Chondrocyte (in vitro differentiated cells): ENCODE data around the gene TMEFF1. TPM values are rescaled to one million over a fixed set of nuclear protein-coding genes. Genes with fewer than 3 reads are reported as not detected.

Experiments used
- DNase-seq: peaks from one replicate; pipeline ENCODE4 v3.0.0; 2021; ENCODE audit warnings: mixed read lengths, low spot score
- H3K27ac Mint-ChIP-seq: one replicate; pipeline ENCODE4 v1.8.0; 2021; ENCODE audit warnings: mild to moderate bottlenecking, moderate library complexity, mixed read lengths; ENCODE audit not compliant: unreplicated experiment
- H3K27me3 Mint-ChIP-seq: 2 replicates; pipeline ENCODE4 v1.8.0; 2021; ENCODE audit warnings: low read depth, mixed read lengths
- H3K36me3 Mint-ChIP-seq: 2 replicates; pipeline ENCODE4 v1.8.0; 2021; ENCODE audit warnings: low read depth, mixed read lengths
- H3K4me1 Mint-ChIP-seq: 2 replicates; pipeline ENCODE4 v1.8.0; 2021; ENCODE audit warnings: low read depth, mild to moderate bottlenecking, mixed read lengths
- H3K4me3 Mint-ChIP-seq: one replicate; pipeline ENCODE4 v1.8.0; 2021; ENCODE audit warnings: mild to moderate bottlenecking, moderate library complexity, mixed read lengths; ENCODE audit not compliant: unreplicated experiment
- H3K9me3 Mint-ChIP-seq: 2 replicates; pipeline ENCODE4 v1.8.0; 2021; ENCODE audit warnings: low read depth, mixed read lengths
- total RNA-seq: library from RNA; stranded (reverse); gene quantifications from 3 replicates; pipeline ENCODE4 v1.2.1, GENCODE V29; 2021
- TF ChIP-seq, protein P1 (sequence below): fragments of 200-600 bp; sonication (generic); IDR thresholded peaks from 2 replicates; pipeline ENCODE4 v1.5.0; 2021; ENCODE audit warnings: antibody characterized with exemption, mild to moderate bottlenecking, moderate library complexity

The TMEFF1 gene
- total RNA-seq, 1 donor from 2014 or later: 3.0 TPM

DNA sequence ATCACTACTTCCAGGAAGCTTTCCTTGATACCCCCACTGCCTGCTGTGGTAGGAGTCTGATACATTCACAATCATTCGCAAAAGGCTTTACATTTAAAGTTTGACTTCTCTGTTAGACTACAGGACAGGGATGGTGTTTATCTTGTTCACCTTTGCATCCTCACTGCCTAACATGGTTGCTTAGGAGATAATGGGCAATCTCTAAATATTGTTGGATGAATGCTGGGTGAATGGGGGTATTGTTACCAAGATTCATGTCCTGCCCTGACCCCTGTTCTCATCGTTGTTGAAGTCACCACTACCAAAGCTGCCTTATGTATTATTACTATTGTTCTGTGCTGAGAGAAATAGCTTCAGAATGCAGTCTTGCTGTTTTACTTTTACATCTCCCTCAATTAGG is 7.7 kb upstream of the TMEFF1 start:
- H3K36me3 Mint-ChIP-seq: no peaks in the 10 kb centered on the region
- H3K27ac Mint-ChIP-seq: no peak overlapping the region
- no peak for DNase-seq
- no peaks in the 10 kb centered on the region for H3K27me3 Mint-ChIP-seq
- no peak overlapping the region for H3K4me3 Mint-ChIP-seq
- TF ChIP-seq, protein P1, sequence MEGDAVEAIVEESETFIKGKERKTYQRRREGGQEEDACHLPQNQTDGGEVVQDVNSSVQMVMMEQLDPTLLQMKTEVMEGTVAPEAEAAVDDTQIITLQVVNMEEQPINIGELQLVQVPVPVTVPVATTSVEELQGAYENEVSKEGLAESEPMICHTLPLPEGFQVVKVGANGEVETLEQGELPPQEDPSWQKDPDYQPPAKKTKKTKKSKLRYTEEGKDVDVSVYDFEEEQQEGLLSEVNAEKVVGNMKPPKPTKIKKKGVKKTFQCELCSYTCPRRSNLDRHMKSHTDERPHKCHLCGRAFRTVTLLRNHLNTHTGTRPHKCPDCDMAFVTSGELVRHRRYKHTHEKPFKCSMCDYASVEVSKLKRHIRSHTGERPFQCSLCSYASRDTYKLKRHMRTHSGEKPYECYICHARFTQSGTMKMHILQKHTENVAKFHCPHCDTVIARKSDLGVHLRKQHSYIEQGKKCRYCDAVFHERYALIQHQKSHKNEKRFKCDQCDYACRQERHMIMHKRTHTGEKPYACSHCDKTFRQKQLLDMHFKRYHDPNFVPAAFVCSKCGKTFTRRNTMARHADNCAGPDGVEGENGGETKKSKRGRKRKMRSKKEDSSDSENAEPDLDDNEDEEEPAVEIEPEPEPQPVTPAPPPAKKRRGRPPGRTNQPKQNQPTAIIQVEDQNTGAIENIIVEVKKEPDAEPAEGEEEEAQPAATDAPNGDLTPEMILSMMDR: no peak
- H3K9me3 Mint-ChIP-seq: no peaks in the 10 kb centered on the region
- H3K4me1 Mint-ChIP-seq: no peaks in the 10 kb centered on the region

DNA sequence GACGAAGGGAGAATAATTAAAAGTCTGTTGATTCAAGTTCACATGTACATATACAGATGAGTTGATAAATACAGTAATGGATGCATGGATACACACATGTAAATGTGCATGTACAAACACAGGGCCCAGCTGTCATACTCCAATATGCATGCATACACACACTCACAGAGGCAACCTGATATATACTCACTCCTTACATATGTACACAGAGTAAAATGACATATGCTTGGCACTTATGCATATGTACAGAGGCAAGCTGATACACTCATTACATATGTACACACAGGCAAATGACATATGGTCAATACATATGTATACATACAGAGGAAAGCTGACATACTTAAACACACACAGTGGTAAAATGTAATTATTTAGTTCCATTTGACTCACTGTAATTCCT is 7.2 kb upstream of the TMEFF1 start:
- TF ChIP-seq, protein P1: no peak
- Mint-ChIP-seq H3K4me3 (no peak overlapping the region), H3K36me3 (no peaks in the 10 kb centered on the region), H3K4me1 (no peaks in the 10 kb centered on the region), H3K9me3 (no peaks in the 10 kb centered on the region), H3K27me3 (no peaks in the 10 kb centered on the region), H3K27ac (no peak overlapping the region)
- DNase-seq: no peak

DNA sequence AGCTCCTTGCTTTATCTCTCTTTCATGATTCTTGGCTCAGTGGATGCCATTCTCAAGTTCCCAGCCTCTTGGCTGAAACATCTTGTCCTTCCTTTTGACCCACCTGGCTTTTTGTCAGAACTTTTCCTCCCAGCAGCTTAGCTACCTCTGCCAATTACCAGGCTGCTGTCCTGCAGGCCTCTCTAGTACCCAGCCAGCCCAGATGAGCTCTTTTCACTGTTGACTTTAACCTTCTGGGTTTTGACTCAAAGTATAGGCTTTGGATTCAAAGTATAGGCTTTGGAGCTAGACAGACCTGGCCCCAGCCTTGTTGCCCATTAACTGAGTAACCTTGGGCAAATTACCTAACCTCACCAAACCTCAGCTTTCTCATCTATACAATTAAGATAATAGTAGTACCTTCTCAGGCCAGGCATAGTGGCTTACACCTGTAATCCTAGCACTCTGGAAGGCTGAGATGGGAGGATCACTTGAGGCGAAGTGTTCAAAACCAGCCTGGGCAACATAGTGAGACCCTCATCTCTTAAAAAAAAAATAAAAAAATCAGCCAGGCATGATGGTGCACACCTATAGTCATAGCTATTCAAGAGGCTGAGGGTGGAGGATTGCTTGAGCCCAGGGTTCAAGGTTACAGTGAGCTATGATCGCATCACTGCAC is 6.6 kb upstream of the TMEFF1 start:
- no peak overlapping the region for H3K4me3 Mint-ChIP-seq
- H3K27ac Mint-ChIP-seq: no peak overlapping the region
- TF ChIP-seq, protein P1: no peak
- no peak for DNase-seq
- H3K4me1 Mint-ChIP-seq: no peaks in the 10 kb centered on the region
- H3K9me3 Mint-ChIP-seq: no peaks in the 10 kb centered on the region
- H3K36me3 Mint-ChIP-seq: no peaks in the 10 kb centered on the region
- no peaks in the 10 kb centered on the region for H3K27me3 Mint-ChIP-seq

DNA sequence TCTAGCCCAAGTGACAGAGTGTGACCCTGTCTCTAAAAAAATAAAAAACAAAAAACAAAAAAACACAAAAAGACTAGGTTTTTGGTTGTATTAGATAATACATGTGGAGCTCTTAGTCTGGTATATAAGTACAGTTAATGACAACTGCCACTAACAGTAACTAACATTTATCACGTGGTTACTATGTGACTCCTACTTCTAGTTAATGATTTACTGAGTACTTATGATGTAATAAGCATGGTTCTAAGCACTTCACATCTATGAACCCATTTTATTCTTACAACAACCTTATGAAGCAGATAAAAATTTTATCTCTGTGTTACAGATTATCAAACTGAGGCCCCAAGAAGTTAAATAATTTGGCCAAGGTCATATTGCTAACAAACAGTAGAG is 6.1 kb upstream of the TMEFF1 start:
- TF ChIP-seq, protein P1: no peak
- DNase-seq: no peak
- no peaks in the 10 kb centered on the region for H3K36me3 Mint-ChIP-seq
- H3K4me1 Mint-ChIP-seq: no peaks in the 10 kb centered on the region
- H3K9me3 Mint-ChIP-seq: no peaks in the 10 kb centered on the region
- H3K27ac Mint-ChIP-seq: no peak overlapping the region
- no peaks in the 10 kb centered on the region for H3K27me3 Mint-ChIP-seq
- H3K4me3 Mint-ChIP-seq: no peak overlapping the region

DNA sequence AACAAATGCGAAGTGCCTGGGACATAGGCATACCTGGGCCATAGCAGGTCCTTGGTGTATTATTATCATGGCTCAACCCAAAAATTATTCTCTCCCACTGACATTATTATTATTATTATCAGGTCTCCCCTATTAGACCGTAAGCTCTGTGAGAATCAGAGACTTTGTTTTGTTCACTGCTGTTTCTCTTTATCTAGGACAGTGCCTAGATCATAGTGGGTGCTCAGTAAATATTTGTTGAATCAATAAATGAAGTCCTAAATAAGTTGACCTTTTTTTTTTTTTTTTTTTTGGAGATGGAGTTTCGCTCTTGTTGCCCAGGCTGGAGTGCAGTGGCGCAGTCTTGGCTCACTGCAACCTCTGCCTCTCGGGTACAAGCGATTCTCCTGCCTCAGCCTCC is 4.9 kb upstream of the TMEFF1 start:
- H3K27me3 Mint-ChIP-seq: no peaks in the 10 kb centered on the region
- TF ChIP-seq, protein P1: no peak
- H3K9me3 Mint-ChIP-seq: no peaks in the 10 kb centered on the region
- no peaks in the 10 kb centered on the region for H3K4me1 Mint-ChIP-seq
- DNase-seq: no peak
- H3K4me3 Mint-ChIP-seq: no peak overlapping the region
- H3K36me3 Mint-ChIP-seq: no peaks in the 10 kb centered on the region
- H3K27ac Mint-ChIP-seq: no peak overlapping the region
